Neural progenitor cell (in vitro differentiated cells): ENCODE measurements around the gene TRAP1. TPM values are rescaled to one million over a fixed set of nuclear protein-coding genes. Genes with fewer than 3 reads are reported as not detected.

Experiments
- DNase-seq: peaks from one replicate; pipeline ENCODE4 v3.0.0-alpha.2; 2016; ENCODE audit warnings: low spot score
- H2AFZ ChIP-seq: fragments of 200-600 bp; sonication (generic); replicated peaks from 2 replicates; pipeline ENCODE4 v1.6.1; 2016; ENCODE audit warnings: antibody characterized with exemption
- H3F3A ChIP-seq: fragments of 200-600 bp; sonication (generic); 2 replicates; pipeline ENCODE4 v1.6.1; 2016; ENCODE audit warnings: antibody characterized with exemption, low read depth
- H3K27ac ChIP-seq: fragments of 200-600 bp; sonication (generic); 2 replicates; pipeline ENCODE4 v1.5.1; 2016; ENCODE audit warnings: mild to moderate bottlenecking
- H3K27me3 ChIP-seq: fragments of 200-600 bp; sonication (generic); 2 replicates; pipeline ENCODE4 v1.6.1; 2016; ENCODE audit warnings: mild to moderate bottlenecking, moderate library complexity
- H3K36me3 ChIP-seq: fragments of 200-600 bp; sonication (generic); 2 replicates; pipeline ENCODE4 v1.5.1; 2016
- H3K4me1 ChIP-seq: fragments of 200-600 bp; sonication (generic); 2 replicates; pipeline ENCODE4 v1.6.1; 2016; ENCODE audit warnings: mixed run types
- H3K4me2 ChIP-seq: fragments of 200-600 bp; sonication (generic); 2 replicates; pipeline ENCODE4 v1.6.1; 2016
- H3K4me3 ChIP-seq: fragments of 200-600 bp; sonication (generic); 2 replicates; pipeline ENCODE4 v1.5.1; 2016
- H3K79me2 ChIP-seq: fragments of 200-600 bp; sonication (generic); 2 replicates; pipeline ENCODE4 v1.6.1; 2016; ENCODE audit warnings: low read depth
- H3K9ac ChIP-seq: fragments of 200-600 bp; sonication (generic); 2 replicates; pipeline ENCODE4 v1.6.1; 2016
- H3K9me3 ChIP-seq: fragments of 200-600 bp; sonication (generic); 2 replicates; pipeline ENCODE4 v1.5.1; 2016; ENCODE audit warnings: low read depth
- H4K20me1 ChIP-seq: fragments of 200-600 bp; sonication (generic); 2 replicates; pipeline ENCODE4 v1.6.1; 2016; ENCODE audit warnings: low read depth
- H3K27ac Mint-ChIP-seq: 3 replicates; pipeline ENCODE4 v1.8.0; 2021; ENCODE audit warnings: mixed read lengths
- H3K27me3 Mint-ChIP-seq: 2 replicates; pipeline ENCODE4 v1.8.0; 2022; ENCODE audit warnings: low read depth, mild to moderate bottlenecking, inconsistent platforms, moderate library complexity, mixed read lengths; ENCODE audit not compliant: insufficient read depth
- H3K36me3 Mint-ChIP-seq: 3 replicates; pipeline ENCODE4 v1.8.0; 2021; ENCODE audit warnings: mixed read lengths
- H3K4me1 Mint-ChIP-seq: 3 replicates; pipeline ENCODE4 v1.8.0; 2021; ENCODE audit warnings: mixed read lengths
- H3K4me3 Mint-ChIP-seq: 3 replicates; pipeline ENCODE4 v1.8.0; 2021; ENCODE audit warnings: mild to moderate bottlenecking, moderate library complexity, mixed read lengths
- H3K9me3 Mint-ChIP-seq: 3 replicates; pipeline ENCODE4 v1.8.0; 2020; ENCODE audit warnings: mixed read lengths
- EZH2 ChIP-seq: fragments of 200-600 bp; sonication (generic); IDR thresholded peaks from 2 replicates; pipeline ENCODE4 v1.6.1; 2017; ENCODE audit warnings: antibody characterized with exemption, mild to moderate bottlenecking, moderate library complexity
- EZH2phosphoT487 ChIP-seq: fragments of 200-600 bp; sonication (generic); IDR thresholded peaks from 2 replicates; pipeline ENCODE4 v1.6.1; 2017; ENCODE audit warnings: antibody characterized with exemption
- total RNA-seq: library from RNA; depleted of rRNA; stranded (reverse); fragments of >200 nt; gene quantifications from 2 replicates; pipeline ENCODE4 v1.2.3, GENCODE V29; 2015; ENCODE audit warnings: low replicate concordance
- TF ChIP-seq, protein P1 (sequence below): fragments of 200-600 bp; sonication (generic); IDR thresholded peaks from 2 replicates; pipeline ENCODE4 v1.5.1; 2017; ENCODE audit warnings: antibody characterized with exemption, mild to moderate bottlenecking

Gene TRAP1
- total RNA-seq, 1 donor from 2014 or later: 119 TPM

DNA sequence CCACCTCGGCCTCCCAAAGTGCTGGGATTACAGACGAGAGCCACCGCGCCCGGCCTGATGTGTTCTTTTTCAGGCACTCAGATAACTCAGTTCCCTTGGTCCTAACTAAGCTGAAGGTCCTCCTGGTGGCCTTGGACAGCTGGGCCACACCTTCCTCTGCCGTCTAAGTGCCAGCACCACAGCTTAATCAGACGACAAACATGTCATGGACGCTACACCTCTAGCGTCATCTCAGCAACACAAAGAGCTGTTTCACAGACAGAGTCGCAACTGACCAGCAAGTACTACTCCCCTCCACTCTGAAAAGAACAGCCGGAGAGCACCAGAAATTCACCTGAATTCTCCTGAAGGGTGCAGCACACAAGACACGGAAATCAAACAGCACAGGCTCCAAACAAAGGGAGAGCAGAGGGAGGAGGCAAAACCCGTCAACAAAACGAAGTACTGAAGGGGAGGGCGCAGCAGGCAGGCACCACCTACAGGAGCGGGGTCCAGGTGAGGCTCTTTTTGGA lies 4.4 kb downstream of the TRAP1 start:
- peaks cover 91% of the 10 kb centered on the region for H3K79me2 ChIP-seq
- peaks cover 19% of the 10 kb centered on the region for H3K4me1 Mint-ChIP-seq

DNA sequence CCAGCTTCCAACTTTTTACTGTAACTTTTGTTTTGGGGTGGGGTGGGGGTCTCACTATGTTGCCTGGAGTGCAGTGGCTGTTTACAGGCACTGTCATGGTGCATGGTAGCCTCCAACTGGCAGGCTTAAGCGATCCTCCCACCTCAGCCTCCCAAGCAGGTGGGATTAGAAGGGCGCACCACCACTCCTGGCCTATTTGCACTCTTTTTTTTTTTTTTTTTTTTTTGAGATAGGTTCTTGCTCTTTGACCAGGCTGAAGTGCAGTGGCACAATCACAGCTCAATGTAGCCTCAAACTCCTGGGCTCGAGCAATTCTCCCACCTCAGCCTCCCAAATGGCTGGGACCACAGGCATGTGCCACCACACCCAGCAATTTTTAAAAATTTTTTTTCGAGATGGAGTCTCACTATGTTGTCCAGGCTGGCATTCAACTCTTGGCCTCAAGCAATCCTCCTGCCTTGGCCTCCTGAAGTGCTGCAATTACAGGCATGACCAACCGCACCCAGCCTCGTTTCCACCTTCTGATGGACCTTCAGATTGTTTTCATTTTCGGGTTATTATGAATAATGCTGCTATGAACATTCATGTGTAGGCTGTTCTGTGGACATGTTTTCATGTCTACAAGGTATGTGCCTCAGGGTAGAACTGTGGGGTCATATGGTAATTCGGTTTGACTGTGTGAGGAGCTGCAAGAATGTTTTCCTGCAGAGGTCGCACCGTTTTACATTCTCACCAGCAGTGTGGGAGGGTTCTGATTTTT lies 10.9 kb downstream of the TRAP1 start:
- Mint-ChIP-seq H3K27ac (no peak overlapping the region), H3K27me3 (peaks cover 5% of the 10 kb centered on the region), H3K36me3 (peaks cover 13% of the 10 kb centered on the region), H3K4me3 (no peak overlapping the region), H3K9me3 (no peaks in the 10 kb centered on the region), H3K4me1 (no peaks in the 10 kb centered on the region)
- no peak overlapping the region for H2AFZ ChIP-seq
- H3F3A ChIP-seq: no peaks in the 10 kb centered on the region
- peaks cover 11% of the 10 kb centered on the region for H4K20me1 ChIP-seq
- H3K27me3 ChIP-seq: no peaks in the 10 kb centered on the region
- H3K4me3 ChIP-seq: no peak overlapping the region
- H3K9ac ChIP-seq: no peak overlapping the region
- no peaks in the 10 kb centered on the region for H3K4me1 ChIP-seq
- no peaks in the 10 kb centered on the region for H3K36me3 ChIP-seq
- no peak overlapping the region for H3K4me2 ChIP-seq
- H3K27ac ChIP-seq: no peak overlapping the region
- H3K9me3 ChIP-seq: no peaks in the 10 kb centered on the region
- no peak for DNase-seq
- no peak for TF ChIP-seq EZH2phosphoT487
- TF ChIP-seq EZH2: no peak
- TF ChIP-seq, protein P1, sequence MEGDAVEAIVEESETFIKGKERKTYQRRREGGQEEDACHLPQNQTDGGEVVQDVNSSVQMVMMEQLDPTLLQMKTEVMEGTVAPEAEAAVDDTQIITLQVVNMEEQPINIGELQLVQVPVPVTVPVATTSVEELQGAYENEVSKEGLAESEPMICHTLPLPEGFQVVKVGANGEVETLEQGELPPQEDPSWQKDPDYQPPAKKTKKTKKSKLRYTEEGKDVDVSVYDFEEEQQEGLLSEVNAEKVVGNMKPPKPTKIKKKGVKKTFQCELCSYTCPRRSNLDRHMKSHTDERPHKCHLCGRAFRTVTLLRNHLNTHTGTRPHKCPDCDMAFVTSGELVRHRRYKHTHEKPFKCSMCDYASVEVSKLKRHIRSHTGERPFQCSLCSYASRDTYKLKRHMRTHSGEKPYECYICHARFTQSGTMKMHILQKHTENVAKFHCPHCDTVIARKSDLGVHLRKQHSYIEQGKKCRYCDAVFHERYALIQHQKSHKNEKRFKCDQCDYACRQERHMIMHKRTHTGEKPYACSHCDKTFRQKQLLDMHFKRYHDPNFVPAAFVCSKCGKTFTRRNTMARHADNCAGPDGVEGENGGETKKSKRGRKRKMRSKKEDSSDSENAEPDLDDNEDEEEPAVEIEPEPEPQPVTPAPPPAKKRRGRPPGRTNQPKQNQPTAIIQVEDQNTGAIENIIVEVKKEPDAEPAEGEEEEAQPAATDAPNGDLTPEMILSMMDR: no peak
- peaks cover 92% of the 10 kb centered on the region for H3K79me2 ChIP-seq

More for the DNA sequence above, 4.4 kb downstream of the TRAP1 start:
- Histone ChIP-seq H3K27me3 (no peaks in the 10 kb centered on the region), H3K9ac (no peak overlapping the region), H4K20me1 (peaks cover 44% of the 10 kb centered on the region), H3K4me2 (no peak overlapping the region), H3F3A (peaks cover 7% of the 10 kb centered on the region), H3K4me3 (no peak overlapping the region), H3K9me3 (no peaks in the 10 kb centered on the region), H3K36me3 (no peaks in the 10 kb centered on the region), H2AFZ (no peak overlapping the region), H3K4me1 (peaks cover 7% of the 10 kb centered on the region), H3K27ac (no peak overlapping the region)
- Mint-ChIP-seq H3K4me3 (no peak overlapping the region), H3K9me3 (no peaks in the 10 kb centered on the region), H3K36me3 (peaks cover 22% of the 10 kb centered on the region), H3K27me3 (no peaks in the 10 kb centered on the region), H3K27ac (no peak overlapping the region)
- no peak for DNase-seq
- TF ChIP-seq, protein P1: no peak
- no peak for TF ChIP-seq EZH2
- TF ChIP-seq EZH2phosphoT487: no peak

DNA sequence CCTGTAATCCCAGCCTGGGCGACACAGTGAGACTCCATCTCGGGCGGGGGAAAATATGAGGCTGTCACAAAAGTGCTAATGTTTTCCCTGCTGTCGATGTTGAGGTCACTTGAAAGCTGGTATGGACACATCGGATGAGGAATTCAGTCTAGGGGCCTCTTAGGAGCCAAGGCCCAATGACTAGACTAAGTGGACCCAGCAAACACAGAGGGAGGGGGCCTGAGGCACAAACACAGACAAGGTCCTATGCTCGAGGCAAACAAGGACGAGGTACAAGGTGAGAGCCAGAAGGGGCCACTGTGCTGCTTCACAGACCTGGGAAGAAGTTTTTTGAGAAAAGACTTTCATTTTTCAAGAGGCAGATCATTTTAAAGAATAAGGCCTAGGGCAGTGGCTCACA lies 15.2 kb downstream of the TRAP1 start:
- H3K9me3 ChIP-seq: no peaks in the 10 kb centered on the region
- peaks cover 90% of the 10 kb centered on the region for H3K79me2 ChIP-seq
- no peak overlapping the region for H3K27ac Mint-ChIP-seq

DNA sequence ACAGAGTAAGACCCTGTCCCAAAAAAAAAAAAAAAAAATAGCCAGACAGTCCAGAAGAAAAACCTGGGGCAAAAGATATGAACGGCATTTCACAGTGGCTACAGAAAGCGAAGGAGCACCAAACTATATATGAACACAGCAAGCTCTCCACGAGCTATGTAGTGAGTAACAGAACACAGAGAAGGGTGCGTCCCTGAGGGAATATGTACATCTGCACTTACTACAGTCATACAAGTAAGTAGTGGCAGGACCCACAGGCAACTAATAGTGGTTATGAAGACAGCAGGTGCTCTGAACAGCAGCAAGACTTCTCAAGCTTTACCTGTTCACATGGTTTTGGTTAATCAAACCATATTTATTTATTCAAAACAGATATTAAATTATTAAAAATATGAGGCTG lies 15.8 kb downstream of the TRAP1 start:
- H3K9ac ChIP-seq: no peak overlapping the region
- peaks cover 7% of the 10 kb centered on the region for H4K20me1 ChIP-seq
- Mint-ChIP-seq H3K27me3 (peaks cover 5% of the 10 kb centered on the region), H3K9me3 (no peaks in the 10 kb centered on the region), H3K36me3 (peaks cover 6% of the 10 kb centered on the region), H3K27ac (no peak overlapping the region), H3K4me1 (no peaks in the 10 kb centered on the region), H3K4me3 (no peak overlapping the region)
- no peaks in the 10 kb centered on the region for H3F3A ChIP-seq
- H3K4me3 ChIP-seq: no peak overlapping the region
- H3K27me3 ChIP-seq: no peaks in the 10 kb centered on the region
- H3K4me2 ChIP-seq: no peak overlapping the region
- DNase-seq: no peak
- H3K9me3 ChIP-seq: no peaks in the 10 kb centered on the region
- no peaks in the 10 kb centered on the region for H3K36me3 ChIP-seq
- H3K79me2 ChIP-seq: peaks cover 91% of the 10 kb centered on the region
- H2AFZ ChIP-seq: no peak overlapping the region
- H3K27ac ChIP-seq: no peak overlapping the region
- no peak for TF ChIP-seq EZH2
- no peak for TF ChIP-seq EZH2phosphoT487
- TF ChIP-seq, protein P1: no peak
- H3K4me1 ChIP-seq: no peaks in the 10 kb centered on the region

More for the DNA sequence above, 15.2 kb downstream of the TRAP1 start:
- Histone ChIP-seq H3F3A (no peaks in the 10 kb centered on the region), H3K27me3 (no peaks in the 10 kb centered on the region), H3K4me2 (no peak overlapping the region), H3K27ac (no peak overlapping the region), H4K20me1 (peaks cover 5% of the 10 kb centered on the region), H2AFZ (no peak overlapping the region), H3K4me1 (no peaks in the 10 kb centered on the region), H3K4me3 (no peak overlapping the region), H3K9ac (no peak overlapping the region), H3K36me3 (no peaks in the 10 kb centered on the region)
- no peak for TF ChIP-seq EZH2phosphoT487
- H3K4me3 Mint-ChIP-seq: no peak overlapping the region
- H3K36me3 Mint-ChIP-seq: peaks cover 6% of the 10 kb centered on the region
- no peaks in the 10 kb centered on the region for H3K4me1 Mint-ChIP-seq
- DNase-seq: no peak
- peaks cover 5% of the 10 kb centered on the region for H3K27me3 Mint-ChIP-seq
- H3K9me3 Mint-ChIP-seq: no peaks in the 10 kb centered on the region
